ENCODE data around the gene GREM2. TPM values are rescaled to one million over a fixed set of nuclear protein-coding genes. Genes with fewer than 3 reads are reported as not detected.

Gene GREM2
- total and polyA plus RNA-seq, 2 of the 4 experiments (the other 2 are of a cell fraction): 3.0 to 14.2 TPM

DNA sequence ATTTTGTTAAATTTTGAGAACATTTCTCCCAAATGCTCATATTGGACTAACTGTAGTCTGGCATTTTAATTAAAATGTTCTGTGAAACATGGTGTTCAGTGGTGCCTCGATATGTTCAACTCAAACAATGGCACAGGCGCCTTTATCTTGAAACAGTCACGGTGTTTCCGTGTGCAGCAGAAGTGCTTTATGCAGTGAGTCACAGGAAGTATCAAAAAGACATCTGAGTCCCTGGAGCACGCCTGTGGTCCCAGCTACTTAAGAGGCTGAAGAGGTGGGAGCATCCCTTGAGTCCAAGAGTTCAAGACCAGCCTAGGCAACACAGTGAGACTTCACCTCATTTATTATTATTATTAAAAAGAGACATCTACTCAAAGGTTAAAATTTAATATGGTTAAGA lies 52.2 kb downstream of the GREM2 start:
- in situ Hi-C loops (cut with MboI; ENCODE audit: low sequenced_read_pairs): no loop called here
- Histone ChIP-seq H3K4me2 (ENCODE audit: low read depth, low read length) (no peak overlapping the region), H2BK15ac (ENCODE audit: low read depth, low read length) (no peak overlapping the region), H3K9ac (ENCODE audit: low read depth, low read length) (no peak overlapping the region), H2AK9ac (replicated peaks; ENCODE audit: low read depth, low read length, poor library complexity) (no peak overlapping the region), H4K20me1 (ENCODE audit: insufficient read depth, low read length) (no peaks in the 10 kb centered on the region), H3K4ac (ENCODE audit: low read depth, low read length) (no peak overlapping the region), H3K4me1 (ENCODE audit: control insufficient read depth, insufficient read depth, low read length) (peaks cover 2% of the 10 kb centered on the region), H2AFZ (replicated peaks; ENCODE audit: low read length, poor library complexity) (no peak overlapping the region), H2BK5ac (ENCODE audit: low read depth, low read length, poor library complexity, severe bottlenecking) (no peak overlapping the region), H3K36me3 (ENCODE audit: control insufficient read depth, insufficient read depth, low read length) (no peaks in the 10 kb centered on the region; the same call in 1 of the 2 replicates), H3K23ac (ENCODE audit: low read depth, low read length) (no peak overlapping the region), H2BK120ac (ENCODE audit: low read depth, low read length) (no peak overlapping the region), H2BK20ac (ENCODE audit: low read depth, low read length) (no peak overlapping the region), H3K27me3 (ENCODE audit: control insufficient read depth, insufficient read depth, low read length) (no peaks in the 10 kb centered on the region), H3K14ac (replicated peaks; ENCODE audit: low read depth, low read length) (no peak overlapping the region), H3K9me3 (ENCODE audit: control insufficient read depth, insufficient read depth, low read length) (no peaks in the 10 kb centered on the region), H4K91ac (ENCODE audit: insufficient read depth, low read depth, low read length) (no peak overlapping the region), H3K56ac (ENCODE audit: extremely low read depth, insufficient read depth, low read length) (no peak overlapping the region), H4K5ac (ENCODE audit: low read depth, low read length) (no peak overlapping the region), H3K79me1 (ENCODE audit: low read depth in 1 of 2, low read length in 2 of 2) (peaks cover 6 to 19% of the 10 kb centered on the region in 2 experiments; a peak in 2 of 4 replicates), H3K9me1 (ENCODE audit: insufficient read depth, low read length) (peaks cover 5% of the 10 kb centered on the region; the same call in 1 of the 2 replicates), H3K4me3 (ENCODE audit: insufficient read depth, low read depth, low read length) (no peak overlapping the region), H4K8ac (ENCODE audit: low read depth in 2 of 2, low read length in 2 of 2) (no peak overlapping the region), H3K27ac (ENCODE audit: insufficient read depth, low read length) (no peak overlapping the region), H3K18ac (ENCODE audit: low read depth, low read length) (no peak overlapping the region), H2AK5ac (ENCODE audit: low read depth, low read length) (no peak overlapping the region)
- intact Hi-C loops (cut with micrococcal nuclease): loop anchor here (5.0 kb wide), 1 partner anchor 32 kb away; no protein-coding TSS in a partner anchor
- TF ChIP-seq RAD21 (IDR thresholded peaks at IDR 0.05; ENCODE audit: low read length): no peak
- TF ChIP-seq ELK1 (IDR thresholded peaks at IDR 0.05; ENCODE audit: borderline replicate concordance, low read depth, low read length): no peak
- TF ChIP-seq BHLHE40 (IDR thresholded peaks at IDR 0.05; ENCODE audit: low read depth, low read length): no peak
- no peak for TF ChIP-seq MAFK (IDR thresholded peaks at IDR 0.05; ENCODE audit: low read depth, low read length)
- TF ChIP-seq RCOR1 (IDR thresholded peaks at IDR 0.05; ENCODE audit: insufficient replicate concordance, low read length): no peak
- no peak for TF ChIP-seq SMC3 (IDR thresholded peaks at IDR 0.05; ENCODE audit: low read depth, low read length)
- no peak for TF ChIP-seq MAZ (IDR thresholded peaks at IDR 0.05; ENCODE audit: borderline replicate concordance, low read depth, low read length)
- TF ChIP-seq POLR2A (IDR thresholded peaks at IDR 0.05; ENCODE audit: low read depth, low read length): no peak
- TF ChIP-seq MXI1 (IDR thresholded peaks at IDR 0.05; ENCODE audit: borderline replicate concordance, low read depth, low read length): no peak
- no peak for TF ChIP-seq FOS (IDR thresholded peaks at IDR 0.05; ENCODE audit: low read depth, low read length)
- TF ChIP-seq NFE2L2 (IDR thresholded peaks at IDR 0.05; ENCODE audit: low read depth, low read length): no peak
- TF ChIP-seq, protein P1, sequence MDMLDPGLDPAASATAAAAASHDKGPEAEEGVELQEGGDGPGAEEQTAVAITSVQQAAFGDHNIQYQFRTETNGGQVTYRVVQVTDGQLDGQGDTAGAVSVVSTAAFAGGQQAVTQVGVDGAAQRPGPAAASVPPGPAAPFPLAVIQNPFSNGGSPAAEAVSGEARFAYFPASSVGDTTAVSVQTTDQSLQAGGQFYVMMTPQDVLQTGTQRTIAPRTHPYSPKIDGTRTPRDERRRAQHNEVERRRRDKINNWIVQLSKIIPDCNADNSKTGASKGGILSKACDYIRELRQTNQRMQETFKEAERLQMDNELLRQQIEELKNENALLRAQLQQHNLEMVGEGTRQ (IDR thresholded peaks at IDR 0.05; ENCODE audit: low read depth, low read length): no peak
- no peak for TF ChIP-seq RFX5 (IDR thresholded peaks at IDR 0.05; ENCODE audit: low read depth, low read length)
- TF ChIP-seq CTCF (conservative IDR thresholded peaks at IDR 0.05; ENCODE audit: low read depth, low read length): no peak
- no peak for TF ChIP-seq CEBPB (IDR thresholded peaks at IDR 0.05; ENCODE audit: low read depth, low read length)
- TF ChIP-seq CHD1 (IDR thresholded peaks at IDR 0.05; ENCODE audit: low read depth, low read length): no peak
- no peak for DNase-seq
- dilution Hi-C loops (cut with HindIII; ENCODE audit: low sequenced_read_pairs, unreplicated experiment): no loop called here
- WGBS, 2 experiments (ENCODE audit: extremely low coverage in 2 of 2, insufficient read length in 1 of 2): 96% methylated on average over 4 of the region's 5 CpGs; no CpG with 5 or more reads in 1 of the 2 experiments
- ChIA-PET CTCF (no interaction called here), POLR2A (ENCODE audit: unreplicated experiment) (no interaction called here)
- no TSS peak for BruUV-seq (replicated peaks)
- ATAC-seq (ENCODE audit: low read depth): no peak

All from IMR-90 (cell line).